Upper lobe of left lung (tissue), 4 donors: Measurements from ENCODE around the gene ZNF280B.

Source experiments
- CTCF ChIP-seq, 6 experiments: fragments of 450-650 bp in 4 of 6; fragments of 200-600 bp in 2 of 6; sonication (generic) in 2 of 6; IDR thresholded peaks; one replicate each; pipeline ENCODE4 v1.5.1; 2016 to 2019; ENCODE audit warnings: antibody characterized with exemption in 6 of 6
- EP300 ChIP-seq, 4 donors: sonication (generic); formaldehyde crosslinking; IDR thresholded peaks; one replicate each; pipeline ENCODE4 v1.5.1; 2017; ENCODE audit warnings: antibody characterized with exemption in 4 of 4, control low read depth in 2 of 4
- POLR2A ChIP-seq, 4 donors: fragments of 450-650 bp; IDR thresholded peaks; one replicate each; pipeline ENCODE4 v1.5.1; 2016 to 2017; ENCODE audit warnings: antibody characterized with exemption in 4 of 4, mild to moderate bottlenecking in 2 of 4
- POLR2AphosphoS5 ChIP-seq, 2 donors: sonication (generic); formaldehyde crosslinking; IDR thresholded peaks; one replicate each; pipeline ENCODE4 v1.5.1; 2017; ENCODE audit warnings: antibody characterized with exemption in 2 of 2

GRCh38 chr22:22465094-22465602, 43.4 kb downstream of the ZNF280B start:
- TF ChIP-seq CTCF (IDR thresholded peaks at IDR 0.05) = no peak
- TF ChIP-seq POLR2AphosphoS5 (IDR thresholded peaks at IDR 0.05) = no peak
- TF ChIP-seq POLR2A (IDR thresholded peaks at IDR 0.05) = no peak
- no peak for TF ChIP-seq EP300 (IDR thresholded peaks at IDR 0.05)
